ENCODE measurements around the gene LZTR1. TPM values are rescaled to one million over a fixed set of nuclear protein-coding genes. Genes with fewer than 3 reads are reported as not detected.

Gene LZTR1
- total and polyA plus RNA-seq, 2 of the 4 experiments (the other 2 are of a cell fraction), result 22.8 to 41.3 TPM

- no peak overlapping the region for H3K4ac ChIP-seq (ENCODE audit: low read depth, low read length)
- intact Hi-C loops (cut with micrococcal nuclease), result no loop called here
- no peak for TF ChIP-seq USF2 (IDR thresholded peaks at IDR 0.05; ENCODE audit: low read depth, low read length)
- no peak for TF ChIP-seq NFE2L2 (IDR thresholded peaks at IDR 0.05; ENCODE audit: low read depth, low read length)
- TF ChIP-seq BHLHE40 (IDR thresholded peaks at IDR 0.05; ENCODE audit: low read depth, low read length), result no peak
- no peak for TF ChIP-seq CTCF (conservative IDR thresholded peaks at IDR 0.05; ENCODE audit: low read depth, low read length)
- TF ChIP-seq FOS (IDR thresholded peaks at IDR 0.05; ENCODE audit: low read depth, low read length), result no peak
- TF ChIP-seq SMC3 (IDR thresholded peaks at IDR 0.05; ENCODE audit: low read depth, low read length), result no peak
- no peak for TF ChIP-seq RFX5 (IDR thresholded peaks at IDR 0.05; ENCODE audit: low read depth, low read length)
- no peak for TF ChIP-seq CHD1 (IDR thresholded peaks at IDR 0.05; ENCODE audit: low read depth, low read length)
- no peak for TF ChIP-seq RCOR1 (IDR thresholded peaks at IDR 0.05; ENCODE audit: insufficient replicate concordance, low read length)
- no peak overlapping the region for H3K4me3 ChIP-seq (ENCODE audit: insufficient read depth, low read depth, low read length)
- H2AK5ac ChIP-seq (ENCODE audit: low read depth, low read length), result no peak overlapping the region
- no peak overlapping the region for H3K23ac ChIP-seq (ENCODE audit: low read depth, low read length)
- H3K14ac ChIP-seq (replicated peaks; ENCODE audit: low read depth, low read length), result no peak overlapping the region
- no peak overlapping the region for H4K5ac ChIP-seq (ENCODE audit: low read depth, low read length)
- BruUV-seq (replicated peaks), result no TSS peak
- peaks cover 31 to 91% of the 10 kb centered on the region in 2 experiments for H3K79me1 ChIP-seq (ENCODE audit: low read depth in 1 of 2, low read length in 2 of 2)
- H3K9me3 ChIP-seq (ENCODE audit: control insufficient read depth, insufficient read depth, low read length), result no peaks in the 10 kb centered on the region
- CTCF ChIA-PET, result no interaction called here
- peaks cover 6% of the 10 kb centered on the region for H3K4me1 ChIP-seq (ENCODE audit: control insufficient read depth, insufficient read depth, low read length)
- H2BK20ac ChIP-seq (ENCODE audit: low read depth, low read length), result no peak overlapping the region
- H4K20me1 ChIP-seq (ENCODE audit: insufficient read depth, low read length), result peaks cover 89% of the 10 kb centered on the region
- H2BK120ac ChIP-seq (ENCODE audit: low read depth, low read length), result no peak overlapping the region
- H4K8ac ChIP-seq (ENCODE audit: low read depth in 2 of 2, low read length in 2 of 2), result no peak overlapping the region
- no peak overlapping the region for H4K91ac ChIP-seq (ENCODE audit: insufficient read depth, low read depth, low read length)
- no peak overlapping the region for H3K4me2 ChIP-seq (ENCODE audit: low read depth, low read length)
- ATAC-seq (ENCODE audit: low read depth) (no peak), DNase-seq (no peak)
- no peak overlapping the region for H3K9ac ChIP-seq (ENCODE audit: low read depth, low read length)
- no peak overlapping the region for H2BK5ac ChIP-seq (ENCODE audit: low read depth, low read length, poor library complexity, severe bottlenecking)
- in situ Hi-C loops (cut with MboI; ENCODE audit: low sequenced_read_pairs), result no loop called here
- no peaks in the 10 kb centered on the region for H3K27me3 ChIP-seq (ENCODE audit: control insufficient read depth, insufficient read depth, low read length)
- 100% methylated on average over 1 of the region's 5 CpGs; no CpG with 5 or more reads in 1 of the 2 experiments for WGBS, 2 experiments (ENCODE audit: extremely low coverage in 2 of 2, insufficient read length in 1 of 2)
- dilution Hi-C loops (cut with HindIII; ENCODE audit: low sequenced_read_pairs, unreplicated experiment), result no loop called here
- no peak overlapping the region for H3K27ac ChIP-seq (ENCODE audit: insufficient read depth, low read length)
- H2AFZ ChIP-seq (replicated peaks; ENCODE audit: low read length, poor library complexity), result no peak overlapping the region
- H3K9me1 ChIP-seq (ENCODE audit: insufficient read depth, low read length), result peaks cover 34% of the 10 kb centered on the region
- no peak overlapping the region for H2BK15ac ChIP-seq (ENCODE audit: low read depth, low read length)
- POLR2A ChIA-PET (ENCODE audit: unreplicated experiment), result no interaction called here
- H3K56ac ChIP-seq (ENCODE audit: extremely low read depth, insufficient read depth, low read length), result no peak overlapping the region
- H3K36me3 ChIP-seq (ENCODE audit: control insufficient read depth, insufficient read depth, low read length), result peaks cover 31% of the 10 kb centered on the region
- no peak overlapping the region for H3K18ac ChIP-seq (ENCODE audit: low read depth, low read length)
- no peak overlapping the region for H2AK9ac ChIP-seq (replicated peaks; ENCODE audit: low read depth, low read length, poor library complexity)
Observed at GRCh38 chr22:20948450-20948849, 33.6 kb upstream of the LZTR1 start.
